NCI-H510A (cell line): ENCODE data around the gene EDN1.

Experiments
- DNase-seq: peaks from one replicate; lab custom pipeline; 2025; lab: John Stamatoyannopoulos, UW

EDN1 gene

DNA sequence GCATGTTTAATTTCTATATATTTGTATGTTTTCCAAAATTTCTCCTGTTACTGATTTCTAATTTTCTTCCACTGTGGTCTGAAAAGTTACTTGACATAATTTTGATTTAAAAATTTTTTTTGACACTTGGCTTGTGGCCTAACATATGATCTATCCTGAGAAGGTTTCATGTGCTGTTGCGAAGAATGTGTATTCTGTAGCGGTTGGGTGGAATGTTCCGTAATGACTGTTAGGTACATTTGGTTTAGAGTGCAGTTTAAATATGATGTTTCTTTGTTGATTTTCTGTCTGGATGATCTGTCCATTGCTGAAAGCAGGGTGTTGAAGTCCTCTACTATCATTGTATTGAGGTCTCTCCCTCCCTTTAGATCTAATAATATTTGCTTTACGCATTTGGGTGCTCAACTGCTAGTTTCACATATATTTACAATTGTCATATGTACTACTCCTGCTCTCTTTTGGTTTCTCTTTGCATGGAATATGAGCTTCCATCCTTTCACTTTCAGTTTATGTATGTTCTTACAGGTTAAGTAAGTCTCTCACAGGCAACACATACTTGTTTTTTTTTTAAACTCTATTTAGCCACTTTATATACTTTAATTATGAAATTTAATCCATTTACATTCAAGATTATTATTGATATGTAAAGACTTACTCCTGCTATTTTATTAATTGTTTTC, 19.5 kb upstream of the EDN1 start:
- DNase-seq: no peak

DNA sequence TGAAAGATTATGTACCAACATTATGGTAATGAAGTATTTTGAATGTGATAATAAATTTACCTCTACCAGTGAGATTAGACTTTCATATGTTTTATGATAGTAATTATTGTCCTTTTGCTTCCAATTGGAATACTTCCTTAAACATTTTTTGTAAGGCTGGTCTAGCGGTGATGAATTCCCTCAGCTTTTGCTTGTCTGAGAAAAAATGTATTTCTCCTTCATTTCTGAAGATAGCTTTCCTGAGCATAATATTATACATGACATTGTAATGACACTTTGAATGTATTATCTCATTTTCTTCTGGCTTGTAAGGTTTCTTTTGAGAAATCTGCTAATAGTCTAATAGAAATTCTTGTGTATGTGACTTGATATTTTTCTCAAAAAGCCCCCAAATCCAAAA, 18.6 kb upstream of the EDN1 start:
- DNase-seq: no peak

DNA sequence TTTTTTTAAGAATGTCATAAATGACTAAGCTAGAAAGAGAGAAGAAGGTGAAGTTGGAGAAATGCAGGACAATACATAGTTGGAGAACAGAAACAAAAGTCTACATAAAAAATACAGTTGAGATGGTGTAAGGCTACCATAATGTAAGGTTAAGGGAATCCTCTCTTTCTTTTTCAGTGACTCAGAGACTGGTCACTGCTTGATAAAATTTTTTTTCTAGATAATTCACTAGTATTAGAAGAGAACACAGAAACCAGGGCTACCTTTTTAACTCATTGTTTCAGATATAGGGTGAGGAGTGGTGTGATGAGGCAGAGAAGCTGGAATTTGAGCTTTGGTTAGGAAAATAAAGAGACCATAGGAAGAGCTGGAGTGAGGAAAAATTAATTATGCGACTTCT, 18.2 kb upstream of the EDN1 start:
- no peak for DNase-seq

DNA sequence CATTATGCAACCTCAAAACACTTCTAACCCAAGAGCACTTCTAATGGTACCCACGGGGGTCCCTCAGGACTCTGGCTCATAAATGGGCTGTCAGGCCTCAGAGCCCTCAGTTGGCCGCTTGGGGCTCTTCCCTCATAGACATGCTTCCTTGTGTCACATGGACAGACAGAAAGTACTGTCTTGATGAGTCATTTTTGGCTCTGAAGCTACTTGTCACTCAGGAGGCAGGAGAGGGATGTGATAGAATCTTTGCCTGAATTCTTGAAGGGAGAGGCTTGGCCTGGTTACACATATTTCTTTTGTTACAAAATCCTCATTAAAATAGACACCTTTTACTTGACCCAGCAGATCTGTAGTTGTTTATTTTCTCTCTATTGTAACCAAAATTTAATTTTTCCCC, 15.1 kb upstream of the EDN1 start:
- no peak for DNase-seq

DNA sequence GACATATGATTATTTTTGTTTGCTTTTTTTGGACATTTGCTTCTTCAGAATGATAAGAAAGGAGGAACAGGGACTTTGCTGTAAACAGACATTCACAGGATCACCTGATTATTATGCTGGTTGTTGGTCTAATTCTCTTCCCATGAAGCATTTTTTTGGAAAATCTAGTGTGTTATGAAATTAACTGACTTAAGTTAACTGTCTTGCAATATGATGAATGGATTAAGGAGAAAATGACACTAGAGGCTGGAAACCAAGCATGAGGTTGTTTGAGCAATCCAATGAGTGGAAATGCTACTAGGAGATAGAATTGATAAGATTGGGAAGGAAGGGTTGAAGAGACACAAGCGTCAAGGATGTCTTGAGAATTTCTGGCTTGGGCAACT, 13.2 kb upstream of the EDN1 start:
- DNase-seq: no peak

DNA sequence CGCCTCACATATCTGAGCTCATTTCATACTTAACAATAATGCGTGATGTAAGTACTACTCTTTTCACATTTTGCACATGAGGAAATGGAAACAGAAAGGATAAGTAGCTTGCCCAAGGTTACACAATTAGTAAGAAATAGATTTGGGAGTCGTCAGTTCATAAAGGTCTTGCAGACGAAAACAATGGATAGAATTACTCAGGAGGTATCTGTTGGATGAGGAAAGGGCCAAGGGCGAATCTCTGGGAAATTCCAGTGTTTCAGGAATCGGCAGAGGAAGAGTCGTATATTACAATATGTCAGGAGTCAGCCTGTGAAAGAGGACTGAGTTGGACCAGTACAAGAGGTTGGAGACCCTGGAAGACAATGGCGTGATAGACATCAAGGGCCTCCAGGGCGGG, 12.8 kb upstream of the EDN1 start:
- DNase-seq: no peak

DNA sequence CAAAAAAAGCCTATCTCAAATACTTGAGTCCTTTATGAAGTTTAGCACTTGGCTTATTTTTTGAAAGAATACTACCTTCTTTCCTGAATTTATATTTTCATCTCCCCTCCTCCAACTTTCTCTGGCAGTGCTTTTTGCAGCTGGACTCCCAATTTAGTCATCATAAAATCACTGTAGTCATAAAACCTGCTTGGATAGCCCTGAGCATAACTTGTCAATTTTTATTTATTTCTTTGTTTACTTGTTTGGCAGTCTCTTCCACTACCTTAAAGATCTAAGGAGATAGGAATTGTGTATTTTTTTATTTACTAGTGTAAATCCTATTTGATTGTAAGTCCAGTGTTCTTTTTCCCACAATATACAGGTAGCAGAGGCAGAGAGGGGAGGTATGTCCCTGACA, 11.2 kb upstream of the EDN1 start:
- DNase-seq: no peak

DNA sequence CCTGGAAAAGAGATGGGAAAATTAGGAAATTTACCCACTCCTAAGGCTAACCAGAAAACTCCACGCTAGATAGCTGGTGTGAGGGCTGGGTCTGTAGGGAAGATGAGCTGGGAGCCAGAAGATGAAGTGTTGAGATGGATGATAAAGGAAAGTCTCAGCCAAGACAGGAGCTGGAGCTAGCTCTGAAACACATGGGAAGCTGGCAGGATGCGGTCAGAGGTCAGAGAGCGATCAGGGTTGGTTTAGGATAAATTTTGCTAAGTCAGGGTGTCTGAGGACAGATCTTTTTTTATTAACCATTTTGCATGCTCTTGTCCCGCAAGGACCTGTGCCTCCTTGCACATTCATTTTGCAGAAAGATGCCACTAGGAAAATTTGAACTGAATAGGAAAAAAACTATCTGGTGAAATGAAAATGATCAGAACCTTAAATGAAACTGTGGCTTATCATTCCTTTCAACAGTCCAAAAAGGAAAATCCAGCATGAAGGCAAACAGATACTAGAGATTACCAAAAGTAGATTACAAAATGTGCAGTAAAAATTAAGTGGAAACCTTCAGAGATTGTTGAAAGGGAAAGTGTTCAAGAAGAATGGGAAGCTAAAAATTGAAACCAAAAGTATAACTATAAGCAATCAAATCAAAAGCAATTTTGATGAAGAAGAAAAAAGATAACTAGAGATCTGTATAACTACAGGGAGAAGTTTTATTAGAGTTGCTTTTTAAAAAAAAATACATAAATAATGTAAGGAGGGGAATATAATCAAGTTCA, 10.7 kb upstream of the EDN1 start:
- no peak for DNase-seq

DNA sequence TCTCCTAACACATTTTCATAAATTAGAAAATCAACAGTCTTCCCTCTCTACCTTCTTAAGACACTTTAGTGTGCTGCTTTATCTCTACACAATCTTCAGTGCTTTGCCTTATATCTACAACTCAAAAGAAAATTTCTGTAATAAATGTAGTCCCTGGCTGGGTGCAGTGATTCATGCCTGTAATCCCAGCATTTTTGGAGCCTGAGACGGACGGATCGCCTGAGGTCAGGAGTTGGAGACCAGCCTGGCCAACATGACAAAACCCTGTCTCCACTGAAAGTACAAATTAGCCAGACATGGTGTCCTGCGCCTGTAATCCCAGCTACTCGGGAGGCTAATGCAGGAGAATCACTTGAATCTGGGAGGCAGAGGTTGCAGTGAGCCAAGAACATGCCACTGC, 9.7 kb upstream of the EDN1 start:
- DNase-seq: no peak

DNA sequence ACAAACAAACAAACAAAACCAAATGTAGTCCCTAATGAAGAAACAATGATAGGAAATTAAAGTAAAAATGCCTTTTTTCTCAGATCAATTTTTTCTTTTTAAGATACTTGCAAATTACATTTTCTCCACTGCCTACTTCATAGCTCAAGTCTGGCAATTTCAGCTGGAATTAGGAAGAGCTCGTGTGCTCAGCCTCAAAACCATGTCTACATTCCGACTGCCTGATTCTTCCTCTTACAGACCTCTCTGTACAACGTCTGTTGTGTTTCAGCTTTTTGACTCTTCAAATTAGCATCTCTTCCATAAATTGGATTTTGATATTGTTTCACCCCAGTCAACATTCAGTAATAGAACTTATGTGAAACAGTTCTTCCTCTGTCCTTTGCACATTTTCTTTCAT, 9.3 kb upstream of the EDN1 start:
- no peak for DNase-seq

DNA sequence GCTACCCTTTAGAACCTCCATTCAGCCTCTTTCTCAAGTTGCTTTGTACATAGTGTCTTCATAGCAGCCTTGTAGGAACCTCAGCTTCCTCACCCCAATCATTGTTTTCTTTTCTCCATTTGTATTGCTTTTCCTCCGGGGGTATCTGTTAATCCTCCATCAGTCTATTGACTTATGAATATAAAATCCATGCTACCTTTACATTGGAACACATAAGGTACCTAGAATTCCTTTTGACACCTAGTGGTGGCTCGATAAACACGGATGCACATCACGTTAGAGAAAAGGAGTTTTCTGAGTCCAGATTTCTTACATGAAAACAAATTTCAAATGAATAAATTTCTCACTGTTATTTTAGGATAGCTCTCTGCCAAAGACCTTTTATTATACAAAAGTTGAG, 6.3 kb upstream of the EDN1 start:
- no peak for DNase-seq

DNA sequence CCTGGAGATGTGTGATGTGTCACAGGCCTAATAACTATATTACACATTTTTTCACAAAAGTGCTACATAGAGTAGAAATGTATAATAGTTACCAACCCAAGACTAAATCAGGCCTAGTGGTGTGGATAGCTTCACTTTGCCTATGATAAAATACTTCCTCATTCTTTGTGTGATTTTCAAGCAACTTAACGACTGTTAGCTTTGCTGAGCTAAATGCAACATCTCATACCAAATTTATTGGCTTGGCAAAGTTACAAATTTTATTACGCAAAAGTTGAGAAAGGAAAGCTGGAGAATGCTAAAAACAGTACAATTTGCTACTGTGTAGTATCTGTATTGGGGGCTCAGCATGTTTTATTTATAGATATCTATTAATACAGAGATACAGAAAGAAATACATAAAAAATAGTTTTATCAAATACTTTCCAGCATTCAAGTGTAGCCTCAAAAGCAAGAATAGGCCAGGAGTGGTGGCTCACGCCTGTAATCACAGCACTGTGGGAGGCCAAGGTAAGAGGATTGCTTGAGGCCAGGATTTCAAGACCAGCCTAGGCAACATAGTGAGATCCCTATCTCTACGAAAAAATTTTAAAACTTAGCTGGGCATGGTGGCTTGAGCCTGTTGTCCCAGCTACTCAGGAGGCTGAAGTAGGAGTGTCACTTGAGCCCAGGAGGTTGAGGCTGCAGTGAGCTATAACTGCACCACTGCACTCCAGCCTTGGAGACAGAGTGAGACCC, 3.6 kb upstream of the EDN1 start:
- no peak for DNase-seq

DNA sequence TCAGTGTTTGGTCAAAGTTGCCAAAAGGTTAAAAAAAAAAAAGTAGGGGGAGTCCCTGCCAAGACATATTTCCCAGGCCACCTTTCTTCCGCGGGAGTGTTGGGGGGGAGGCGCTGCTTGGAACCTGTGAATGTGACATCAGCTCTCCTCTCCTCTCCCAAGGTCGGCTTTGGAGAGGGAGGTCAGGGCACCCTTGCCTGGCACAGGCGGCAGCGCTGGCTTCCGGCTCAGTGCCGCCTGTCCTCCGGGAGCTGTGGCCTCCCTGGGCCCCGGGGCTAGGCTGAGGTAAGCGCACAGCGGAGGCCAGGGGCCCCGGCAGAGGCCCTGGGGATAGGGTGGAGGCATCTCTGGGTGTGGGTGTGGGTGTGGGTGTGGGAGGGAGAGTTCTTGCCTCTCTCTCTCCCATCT, 1.9 kb upstream of the EDN1 start:
- no peak for DNase-seq

DNA sequence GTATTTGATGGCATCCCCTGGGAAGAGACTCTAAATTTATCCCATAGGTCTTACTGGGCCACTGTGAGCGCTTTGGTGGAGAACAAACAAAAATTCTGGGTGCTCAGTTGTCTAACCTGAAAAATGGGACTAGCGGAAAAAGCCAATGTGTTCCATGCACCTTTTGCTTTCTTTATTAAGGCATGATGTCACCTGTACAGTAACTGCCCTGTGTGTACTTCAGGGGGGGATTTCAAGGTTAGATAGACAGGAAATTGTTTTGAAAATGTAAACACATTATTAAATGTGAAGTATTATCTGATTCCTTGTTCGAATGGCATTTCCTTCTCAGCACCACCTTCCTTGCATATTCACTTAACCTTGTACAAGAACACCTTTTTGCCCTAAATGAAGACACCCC, 1.2 kb upstream of the EDN1 start:
- no peak for DNase-seq

DNA sequence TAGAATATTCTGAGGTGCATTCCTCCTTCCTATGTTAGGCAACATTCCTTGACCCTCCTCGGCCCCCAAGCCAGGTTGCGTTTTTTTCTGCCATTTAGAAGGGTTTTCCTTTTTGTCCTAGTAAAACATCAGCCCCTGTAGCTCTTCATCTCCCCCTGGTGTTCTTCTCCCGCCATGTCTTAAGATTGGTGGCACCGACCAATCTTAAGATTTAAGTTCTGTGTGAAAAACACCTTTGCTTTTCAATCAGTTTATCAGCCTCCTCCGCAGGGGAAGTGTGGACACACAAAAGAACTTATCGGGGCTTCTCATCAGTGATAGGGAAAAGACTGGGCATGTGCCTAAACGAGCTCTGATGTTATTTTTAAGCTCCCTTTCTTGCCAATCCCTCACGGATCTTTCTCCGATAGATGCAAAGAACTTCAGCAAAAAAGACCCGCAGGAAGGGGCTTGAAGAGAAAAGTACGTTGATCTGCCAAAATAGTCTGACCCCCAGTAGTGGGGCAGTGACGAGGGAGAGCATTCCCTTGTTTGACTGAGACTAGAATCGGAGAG, 719 bp upstream of the EDN1 start:
- no peak for DNase-seq

DNA sequence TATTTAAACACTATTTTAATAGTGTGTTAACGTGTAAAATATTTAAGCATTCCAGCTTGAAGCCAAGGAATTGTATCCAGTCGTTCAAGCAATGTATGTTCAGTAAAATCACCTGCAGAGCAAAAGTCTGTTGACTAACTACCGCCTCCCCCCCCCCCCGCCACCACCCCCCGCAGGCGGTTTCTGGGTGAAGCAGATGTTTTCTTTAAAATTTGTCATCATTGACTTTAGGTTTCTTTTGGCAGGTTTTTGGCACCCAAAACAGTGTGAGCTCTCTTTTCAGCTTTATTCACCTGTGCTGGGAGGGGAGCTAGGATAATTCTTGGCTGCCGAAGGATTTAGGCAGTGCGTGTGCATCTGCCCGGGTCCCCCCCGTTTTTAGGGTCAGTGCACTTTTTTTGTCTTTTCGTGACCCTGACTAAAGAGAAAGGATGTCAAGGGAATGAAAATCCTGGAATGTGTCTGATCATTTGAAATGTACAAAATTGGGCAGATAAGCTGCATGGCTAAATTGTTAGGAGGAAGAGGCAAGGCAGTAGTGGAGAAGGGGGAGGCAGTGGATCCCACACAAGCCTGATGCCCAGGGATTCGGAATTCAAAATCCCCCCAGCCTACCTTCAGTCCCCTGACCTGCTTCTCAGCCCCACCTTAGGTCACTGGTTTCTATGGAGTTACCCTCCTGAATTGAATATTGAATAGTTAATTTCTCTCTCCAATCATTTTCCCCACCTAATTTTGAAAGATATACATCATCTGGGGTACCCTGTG, 1.1 kb downstream of the EDN1 start:
- DNase-seq: no peak

DNA sequence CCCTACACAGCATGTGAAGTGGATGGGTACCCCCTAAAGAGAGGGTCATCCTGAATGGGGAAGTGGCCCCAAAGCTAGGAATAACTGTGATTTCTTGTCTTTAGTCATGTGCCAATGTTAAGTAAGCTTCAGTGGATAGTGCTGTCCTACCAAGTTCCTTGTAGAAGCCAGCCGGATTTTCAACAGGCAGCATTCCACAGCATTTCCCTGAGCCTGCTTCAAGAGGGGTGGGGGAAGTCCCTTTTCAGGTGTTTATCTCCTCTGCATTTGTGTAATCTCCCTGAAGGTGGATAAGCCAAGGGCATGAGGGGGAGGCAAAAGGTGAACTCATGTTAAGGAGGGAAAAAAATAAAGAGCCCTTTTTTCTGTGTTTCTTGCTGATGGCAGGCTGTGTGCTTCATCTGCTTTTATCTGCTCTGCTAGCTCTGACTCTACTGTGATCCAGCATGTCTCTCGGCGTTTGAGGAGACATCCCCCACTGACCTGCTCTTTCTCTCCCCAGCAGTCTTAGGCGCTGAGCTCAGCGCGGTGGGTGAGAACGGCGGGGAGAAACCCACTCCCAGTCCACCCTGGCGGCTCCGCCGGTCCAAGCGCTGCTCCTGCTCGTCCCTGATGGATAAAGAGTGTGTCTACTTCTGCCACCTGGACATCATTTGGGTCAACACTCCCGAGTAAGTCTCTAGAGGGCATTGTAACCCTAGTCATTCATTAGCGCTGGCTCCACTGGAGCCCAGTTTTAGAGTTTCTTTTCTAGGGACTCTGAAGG, 1.9 kb downstream of the EDN1 start:
- no peak for DNase-seq

DNA sequence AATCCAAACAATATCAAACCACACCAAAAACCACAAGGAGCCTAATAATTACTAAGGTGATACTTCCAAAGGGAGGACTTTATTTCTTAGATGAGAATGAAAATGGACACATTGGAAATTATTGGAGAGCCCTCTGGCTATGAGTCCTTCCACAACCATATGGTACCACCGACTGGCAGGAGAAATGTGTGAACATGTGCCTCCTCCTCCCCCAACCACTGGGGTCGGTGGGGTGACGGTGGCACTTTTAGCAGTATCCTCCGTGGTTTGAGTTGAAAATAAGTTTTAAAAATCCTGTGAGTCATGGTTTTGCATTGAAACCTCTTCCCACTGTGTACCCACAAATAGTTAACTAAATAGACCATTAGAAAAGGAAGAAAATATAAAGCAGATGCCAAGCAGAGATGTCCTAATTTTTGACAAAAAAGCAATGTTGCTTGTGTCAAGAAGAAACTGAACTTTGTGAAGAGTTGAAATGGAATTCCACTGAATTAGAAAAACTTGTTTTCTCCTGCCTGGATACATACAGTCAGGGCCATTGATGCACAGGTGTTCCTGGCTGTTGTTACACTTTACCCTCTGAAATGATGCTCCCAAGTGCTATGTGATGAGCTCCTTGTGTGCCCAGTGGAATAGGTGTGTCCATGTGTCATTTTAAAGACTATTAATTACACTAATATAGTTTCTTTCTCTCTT, 3.2 kb downstream of the EDN1 start:
- DNase-seq: no peak

DNA sequence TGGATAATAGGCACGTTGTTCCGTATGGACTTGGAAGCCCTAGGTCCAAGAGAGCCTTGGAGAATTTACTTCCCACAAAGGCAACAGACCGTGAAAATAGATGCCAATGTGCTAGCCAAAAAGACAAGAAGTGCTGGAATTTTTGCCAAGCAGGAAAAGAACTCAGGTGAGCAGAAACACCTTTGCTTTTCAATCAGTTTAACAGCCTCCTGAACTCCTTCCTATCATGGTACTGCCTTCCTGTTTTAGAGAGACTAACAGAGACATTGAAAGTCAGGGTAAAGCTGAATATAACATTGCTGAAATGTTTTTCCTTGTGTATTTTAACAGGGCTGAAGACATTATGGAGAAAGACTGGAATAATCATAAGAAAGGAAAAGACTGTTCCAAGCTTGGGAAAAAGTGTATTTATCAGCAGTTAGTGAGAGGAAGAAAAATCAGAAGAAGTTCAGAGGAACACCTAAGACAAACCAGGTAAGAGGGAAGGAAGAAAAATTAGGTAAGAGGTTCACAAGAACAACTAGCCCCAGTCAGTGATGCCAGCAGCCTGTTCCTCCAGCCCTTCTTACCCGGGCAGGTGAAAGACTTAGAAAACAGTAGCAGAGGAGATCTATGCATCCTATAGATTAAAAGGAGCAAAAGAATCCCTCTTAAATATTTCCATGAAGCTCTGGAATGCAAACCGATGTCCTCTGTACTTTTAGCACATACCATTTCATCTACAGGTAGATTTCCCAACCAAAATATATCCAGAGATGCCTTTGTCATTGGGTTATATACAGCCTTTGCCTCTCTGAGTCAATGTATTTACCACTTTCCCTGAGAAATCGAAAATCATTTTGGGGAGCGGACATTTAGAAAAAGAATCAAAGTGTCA, 4.0 kb downstream of the EDN1 start:
- DNase-seq: no peak
